SU-DHL-6 (cell line): Measurements from ENCODE around the gene SCUBE1.
A peak's percentile ranks its signal among the peaks of the same experiment; 100 is the strongest.

Source experiments
- H2AFZ ChIP-seq: fragments of 200-600 bp; sonication (generic); 2 replicates; pipeline ENCODE4 v1.6.1; 2014; ENCODE audit warnings: low read depth, mild to moderate bottlenecking, moderate library complexity, mixed read lengths, antibody characterized with exemption, low read length; ENCODE audit not compliant: severe bottlenecking
- H3F3A ChIP-seq: fragments of 200-600 bp; shearing (Covaris generic); 2 replicates; pipeline ENCODE4 v1.6.0; 2016; ENCODE audit warnings: antibody characterized with exemption, mild to moderate bottlenecking; ENCODE audit not compliant: insufficient read depth
- H3K27ac ChIP-seq: fragments of 200-600 bp; sonication (generic); 2 replicates; pipeline ENCODE4 v1.5.1; 2016; ENCODE audit warnings: low read depth, mild to moderate bottlenecking, low read length, moderate library complexity, mixed read lengths
- H3K27me3 ChIP-seq: fragments of 200-600 bp; sonication (generic), shearing (Covaris generic); 2 replicates; pipeline ENCODE4 v1.6.0; 2014; ENCODE audit warnings: mild to moderate bottlenecking, low read length
- H3K36me3 ChIP-seq: fragments of 200-600 bp; sonication (generic); 2 replicates; pipeline ENCODE4 v1.6.1; 2014; ENCODE audit warnings: mild to moderate bottlenecking, low read length, mixed read lengths
- H3K4me2 ChIP-seq: fragments of 300-600, 200-600 bp; shearing (Covaris generic), sonication (generic); 2 replicates; pipeline ENCODE4 v1.6.0; 2014; ENCODE audit warnings: low read length, low read depth, mild to moderate bottlenecking; ENCODE audit not compliant: poor library complexity, severe bottlenecking
- H3K4me3 ChIP-seq: fragments of 200-600 bp; sonication (generic); 2 replicates; pipeline ENCODE4 v1.5.1; 2014; ENCODE audit warnings: antibody characterized with exemption, low read length, mild to moderate bottlenecking, mixed read lengths; ENCODE audit not compliant: insufficient read depth, poor library complexity, severe bottlenecking
- H3K79me2 ChIP-seq: fragments of 200-600 bp; sonication (generic); 2 replicates; pipeline ENCODE4 v1.6.1; 2014; ENCODE audit warnings: mild to moderate bottlenecking, low read length, moderate library complexity; ENCODE audit not compliant: insufficient read depth
- H3K9ac ChIP-seq: fragments of 200-600 bp; sonication (generic); 2 replicates; pipeline ENCODE4 v1.7.0; 2014; ENCODE audit warnings: mild to moderate bottlenecking, low read length
- H3K9me2 ChIP-seq: fragments of 200-600 bp; sonication (generic); replicated peaks from 2 replicates; pipeline ENCODE4 v1.6.1; 2014; ENCODE audit warnings: low read length; ENCODE audit not compliant: insufficient read depth
- H3K9me3 ChIP-seq: fragments of 200-600 bp; sonication (generic); 2 replicates; pipeline ENCODE4 v1.6.1; 2014; ENCODE audit warnings: low read length, mixed read lengths; ENCODE audit not compliant: insufficient read depth
- H4K20me1 ChIP-seq: fragments of 200-600 bp; sonication (generic); 2 replicates; pipeline ENCODE4 v1.6.1; 2014; ENCODE audit warnings: low read depth, mild to moderate bottlenecking, antibody characterized with exemption, low read length, moderate library complexity, mixed read lengths
- CTCF ChIP-seq: fragments of 200-600 bp; sonication (generic); IDR thresholded peaks from one replicate; pipeline ENCODE4 v1.5.1; 2017; ENCODE audit warnings: antibody characterized with exemption, mild to moderate bottlenecking, low read length, moderate library complexity; ENCODE audit not compliant: insufficient read depth, poor library complexity, severe bottlenecking
- EZH2phosphoT487 ChIP-seq: fragments of 200-600 bp; sonication (generic), shearing (Covaris generic); conservative IDR thresholded peaks from 2 replicates; pipeline ENCODE4 v1.6.1; 2018; ENCODE audit warnings: mild to moderate bottlenecking, antibody characterized with exemption, low read length, moderate library complexity, mixed read lengths

Gene SCUBE1

GRCh38 chr22:43388420-43388851 is 45.3 kb upstream of the SCUBE1 start:
- no peaks in the 10 kb centered on the region for H3F3A ChIP-seq
- no peak overlapping the region for H3K27ac ChIP-seq
- no peaks in the 10 kb centered on the region for H3K36me3 ChIP-seq
- no peaks in the 10 kb centered on the region for H3K9me3 ChIP-seq
- H3K4me2 ChIP-seq, result no peak overlapping the region
- no peaks in the 10 kb centered on the region for H4K20me1 ChIP-seq
- H3K27me3 ChIP-seq, result no peaks in the 10 kb centered on the region
- H2AFZ ChIP-seq, result no peak overlapping the region
- H3K9me2 ChIP-seq, result no peaks in the 10 kb centered on the region
- H3K9ac ChIP-seq, result no peak overlapping the region
- H3K79me2 ChIP-seq, result no peaks in the 10 kb centered on the region
- TF ChIP-seq EZH2phosphoT487 (no peak), CTCF (peak; percentile 83)
- H3K4me3 ChIP-seq, result no peak overlapping the region

- TF ChIP-seq EZH2phosphoT487 (no peak), CTCF (no peak)
- Histone ChIP-seq H3K9ac (no peak overlapping the region), H3K36me3 (no peaks in the 10 kb centered on the region), H3K79me2 (no peaks in the 10 kb centered on the region), H2AFZ (no peak overlapping the region), H3K4me3 (no peak overlapping the region), H3K27ac (no peak overlapping the region), H4K20me1 (no peaks in the 10 kb centered on the region), H3K9me2 (no peaks in the 10 kb centered on the region), H3F3A (no peaks in the 10 kb centered on the region), H3K4me2 (no peak overlapping the region), H3K9me3 (no peaks in the 10 kb centered on the region), H3K27me3 (no peaks in the 10 kb centered on the region)
Observed at GRCh38 chr22:43387815-43388214, 44.6 kb upstream of the SCUBE1 start.

- TF ChIP-seq EZH2phosphoT487 (no peak), CTCF (peak; percentile 81)
Observed at GRCh38 chr22:43385770-43386641, 42.8 kb upstream of the SCUBE1 start.

More at GRCh38 chr22:43385770-43386641, 42.8 kb upstream of the SCUBE1 start:
- H4K20me1 ChIP-seq, result no peaks in the 10 kb centered on the region
- no peak overlapping the region for H3K4me3 ChIP-seq
- H3K4me2 ChIP-seq, result no peak overlapping the region
- no peaks in the 10 kb centered on the region for H3K36me3 ChIP-seq
- no peaks in the 10 kb centered on the region for H3K9me3 ChIP-seq
- H3F3A ChIP-seq, result no peaks in the 10 kb centered on the region
- H2AFZ ChIP-seq, result no peak overlapping the region
- no peaks in the 10 kb centered on the region for H3K9me2 ChIP-seq
- no peaks in the 10 kb centered on the region for H3K27me3 ChIP-seq
- no peak overlapping the region for H3K27ac ChIP-seq
- H3K9ac ChIP-seq, result no peak overlapping the region
- no peaks in the 10 kb centered on the region for H3K79me2 ChIP-seq
